HEK293 (cell line): Measurements from ENCODE around the gene STYXL1.

Experiments
- CTCF ChIA-PET: fragments of 350-600 bp; formaldehyde crosslinking; extraction: SDS; loops from one replicate; lab custom pipeline; 2021; ENCODE audit warnings: antibody characterized with exemption; lab: Yijun Ruan, JAX
- POLR2A ChIA-PET: fragments of 300-600 bp; formaldehyde crosslinking; extraction: SDS; loops from one replicate; lab custom pipeline; 2020; ENCODE audit warnings: antibody characterized with exemption, inconsistent platforms; lab: Yijun Ruan, JAX
- H3K27ac ChIP-seq: fragments of 200-500 bp; sonication (Bioruptor generic); 2 replicates; pipeline ENCODE4 v1.5.1; 2014; ENCODE audit warnings: low read depth, low read length, control low read depth, inconsistent platforms; ENCODE audit errors: extremely low read depth
- H3K36me3 ChIP-seq, 2 experiments: fragments of 200-500 bp in 1 of 2; sonication (Bioruptor generic) in 1 of 2; 1 replicate in 1 of 2; 2 replicates in 1 of 2; pipeline ENCODE4 v1.5.1; 2014 to 2017; ENCODE audit warnings: inconsistent platforms in 2 of 2, low read length in 2 of 2; ENCODE audit not compliant: control insufficient read depth in 2 of 2, insufficient read depth in 1 of 2
- H3K4me1 ChIP-seq: fragments of 200-500 bp; sonication (Bioruptor generic); 2 replicates; pipeline ENCODE4 v1.5.1; 2014; ENCODE audit warnings: mild to moderate bottlenecking, low read length, inconsistent platforms; ENCODE audit not compliant: control insufficient read depth, insufficient read depth
- H3K4me3 ChIP-seq: 2 replicates; pipeline ENCODE4 v1.5.1; 2011; ENCODE audit warnings: low read depth, mild to moderate bottlenecking, control low read depth, low read length, moderate library complexity
- H3K9me3 ChIP-seq: fragments of 200-500 bp; sonication (Bioruptor generic); 2 replicates; pipeline ENCODE4 v1.5.1; 2014; ENCODE audit warnings: low read depth, low read length, inconsistent platforms; ENCODE audit not compliant: control insufficient read depth, insufficient read depth
- FEZF1 ChIP-seq: fragments of 450-650 bp; formaldehyde crosslinking; IDR thresholded peaks from 2 replicates; pipeline ENCODE4 v1.5.1; 2016; ENCODE audit warnings: missing biosample characterization, missing genetic modification characterization
- GFI1B ChIP-seq: fragments of 450-650 bp; formaldehyde crosslinking; IDR thresholded peaks from 2 replicates; pipeline ENCODE4 v1.5.1; 2016; ENCODE audit warnings: missing biosample characterization, missing genetic modification characterization
- GLIS1 ChIP-seq: fragments of 450-650 bp; formaldehyde crosslinking; IDR thresholded peaks from 2 replicates; pipeline ENCODE4 v1.5.1; 2016; ENCODE audit warnings: missing biosample characterization, missing genetic modification characterization
- GLIS2 ChIP-seq: fragments of 450-650 bp; formaldehyde crosslinking; IDR thresholded peaks from 2 replicates; pipeline ENCODE4 v1.5.1; 2016; ENCODE audit warnings: missing biosample characterization, missing genetic modification characterization
- SALL2 ChIP-seq: fragments of 450-650 bp; formaldehyde crosslinking; IDR thresholded peaks from 2 replicates; pipeline ENCODE4 v1.5.0; 2017; ENCODE audit warnings: missing biosample characterization, mild to moderate bottlenecking, missing genetic modification characterization, borderline replicate concordance
- SP3 ChIP-seq: fragments of 450-650 bp; formaldehyde crosslinking; IDR thresholded peaks from 2 replicates; pipeline ENCODE4 v1.5.1; 2016; ENCODE audit warnings: missing biosample characterization, missing genetic modification characterization
- ZNF112 ChIP-seq: fragments of 450-650 bp; formaldehyde crosslinking; IDR thresholded peaks from 2 replicates; pipeline ENCODE4 v1.5.0; 2017; ENCODE audit warnings: missing biosample characterization, missing genetic modification characterization
- ZNF214 ChIP-seq: fragments of 450-650 bp; formaldehyde crosslinking; IDR thresholded peaks from 2 replicates; pipeline ENCODE4 v1.5.1; 2017; ENCODE audit warnings: missing biosample characterization, mild to moderate bottlenecking, missing genetic modification characterization, borderline replicate concordance
- ZNF37A ChIP-seq: fragments of 450-650 bp; IDR thresholded peaks from 2 replicates; pipeline ENCODE4 v1.5.1; 2018; ENCODE audit warnings: missing biosample characterization, missing genetic modification characterization
- ZNF48 ChIP-seq: fragments of 450-650 bp; formaldehyde crosslinking; IDR thresholded peaks from 2 replicates; pipeline ENCODE4 v1.5.1; 2016; ENCODE audit warnings: missing biosample characterization, missing genetic modification characterization
- ZNF600 ChIP-seq: fragments of 450-650 bp; formaldehyde crosslinking; IDR thresholded peaks from 2 replicates; pipeline ENCODE4 v1.5.1; 2016; ENCODE audit warnings: missing biosample characterization, missing genetic modification characterization
- ZNF792 ChIP-seq: fragments of 450-650 bp; formaldehyde crosslinking; IDR thresholded peaks from 2 replicates; pipeline ENCODE4 v1.5.1; 2016; ENCODE audit warnings: missing biosample characterization, missing genetic modification characterization
- ZSCAN4 ChIP-seq: fragments of 450-650 bp; formaldehyde crosslinking; IDR thresholded peaks from 2 replicates; pipeline ENCODE4 v1.5.1; 2017; ENCODE audit warnings: missing biosample characterization, missing genetic modification characterization

The STYXL1 gene

GRCh38 chr7:75989500-75990388, 58.1 kb downstream of the STYXL1 start:
- H3K9me3 ChIP-seq = no peaks in the 10 kb centered on the region
- no peaks in the 10 kb centered on the region for H3K4me1 ChIP-seq
- TF ChIP-seq GLIS1 (tag by site-specific recombination) = no peak
- no peak for TF ChIP-seq SP3
- TF ChIP-seq GLIS2 (tag by site-specific recombination) = peak; percentile 54; the same call in 1 of the 2 replicates
- TF ChIP-seq ZNF600 (tag by site-specific recombination) = peak; percentile 2; the same call in 1 of the 2 replicates
- no peak for TF ChIP-seq SALL2
- no peak for TF ChIP-seq FEZF1 (tag by site-specific recombination)
- peaks cover 0 to 28% of the 10 kb centered on the region in 2 experiments; a peak in 1 of 3 replicates for H3K36me3 ChIP-seq
- POLR2A ChIA-PET = interaction anchor here (0.7 kb wide), 1 partner anchor 70 kb away, joined by 3 read pairs; no protein-coding TSS in a partner anchor
- CTCF ChIA-PET = interaction anchor here (0.6 kb wide), 1 partner anchor 189 kb away, joined by 3 read pairs; no protein-coding TSS in a partner anchor
- H3K27ac ChIP-seq = no peak overlapping the region
- no peak overlapping the region for H3K4me3 ChIP-seq

- Histone ChIP-seq H3K4me1 (no peaks in the 10 kb centered on the region), H3K9me3 (no peaks in the 10 kb centered on the region)
- TF ChIP-seq ZNF214 (tag by site-specific recombination) = no peak
- peak; percentile 77 for TF ChIP-seq ZNF600 (tag by site-specific recombination)
- no peak for TF ChIP-seq ZNF48 (tag by site-specific recombination)
- TF ChIP-seq, all 188 proteins: peak for 1
- Histone ChIP-seq H3K27ac (no peak overlapping the region), H3K4me3 (no peak overlapping the region), H3K36me3 (peaks cover 0 to 36% of the 10 kb centered on the region in 2 experiments; a peak in 1 of 3 replicates)
- ChIA-PET CTCF (no interaction called here), POLR2A (no interaction called here)
Observed at GRCh38 chr7:75988568-75989499, 59.0 kb downstream of the STYXL1 start.

- POLR2A ChIA-PET = no interaction called here
- Histone ChIP-seq H3K4me3 (no peak overlapping the region), H3K36me3 (peaks cover 0 to 40% of the 10 kb centered on the region in 2 experiments; a peak in 1 of 3 replicates)
Observed at GRCh38 chr7:75987805-75988567, 59.8 kb downstream of the STYXL1 start.

More at GRCh38 chr7:75987805-75988567, 59.8 kb downstream of the STYXL1 start:
- TF ChIP-seq GFI1B (tag by site-specific recombination) (no peak), ZNF112 (no peak), ZNF37A (no peak), ZNF600 (tag by site-specific recombination) (0 out of 2 replicates have a peak, but pooled peaks have one; percentile 28), ZSCAN4 (tag by site-specific recombination) (no peak), ZNF792 (tag by site-specific recombination) (no peak)
- H3K4me1 ChIP-seq = no peaks in the 10 kb centered on the region
- CTCF ChIA-PET = no interaction called here
- H3K9me3 ChIP-seq = no peaks in the 10 kb centered on the region
- no peak overlapping the region for H3K27ac ChIP-seq
